Stromal cell of bone marrow (primary cell): ENCODE results near the gene CRYGN.

Experiments
- DNase-seq: peaks from one replicate; pipeline ENCODE4 v3.0.0-alpha.2; 2012; ENCODE audit warnings: low read depth

CRYGN gene

GRCh38 chr7:151390598-151391357 lies 49.2 kb downstream of the CRYGN start:
- DNase-seq = no peak

GRCh38 chr7:151389768-151390597 lies 50.0 kb downstream of the CRYGN start:
- no peak for DNase-seq

GRCh38 chr7:151389096-151389767 lies 50.7 kb downstream of the CRYGN start:
- DNase-seq = no peak

GRCh38 chr7:151388430-151388829 lies 51.5 kb downstream of the CRYGN start:
- no peak for DNase-seq

GRCh38 chr7:151388007-151388297 lies 52.0 kb downstream of the CRYGN start:
- no peak for DNase-seq

GRCh38 chr7:151387161-151388006 lies 52.6 kb downstream of the CRYGN start:
- no peak for DNase-seq

- DNase-seq = no peak
These were observed 53.4 kb downstream of the CRYGN start for GRCh38 chr7:151386301-151387160.

- no peak for DNase-seq
These were observed 54.2 kb downstream of the CRYGN start for GRCh38 chr7:151385626-151386300.

GRCh38 chr7:151384776-151385625 lies 54.9 kb downstream of the CRYGN start:
- no peak for DNase-seq

GRCh38 chr7:151384352-151384697 lies 55.6 kb downstream of the CRYGN start:
- no peak for DNase-seq

- no peak for DNase-seq
These were observed 56.1 kb downstream of the CRYGN start for GRCh38 chr7:151383638-151384351.

GRCh38 chr7:151382079-151382885 lies 57.7 kb downstream of the CRYGN start:
- DNase-seq = no peak

- no peak for DNase-seq
These were observed 58.4 kb downstream of the CRYGN start for GRCh38 chr7:151381348-151382078.

- no peak for DNase-seq
These were observed 58.9 kb downstream of the CRYGN start for GRCh38 chr7:151381098-151381347.

- DNase-seq = no peak
These were observed 59.5 kb downstream of the CRYGN start for GRCh38 chr7:151380199-151381097.

- no peak for DNase-seq
These were observed 60.3 kb downstream of the CRYGN start for GRCh38 chr7:151379534-151380198.
